Epithelial cell of esophagus (primary cell): Measurements from ENCODE around the gene SRRM5.
A peak's percentile ranks its signal among the peaks of the same experiment; 100 is the strongest.

ENCODE experiments used
- DNase-seq: peaks from one replicate; pipeline ENCODE4 v3.0.0; 2010; ENCODE audit warnings: low read depth
- H3K4me3 ChIP-seq: 2 replicates; pipeline ENCODE4 v1.5.1; 2011; ENCODE audit warnings: mild to moderate bottlenecking, low read length, control low read depth
- CTCF ChIP-seq: IDR thresholded peaks from 2 replicates; pipeline ENCODE4 v1.5.1; 2011; ENCODE audit warnings: low read depth, mild to moderate bottlenecking, low read length, control low read depth, inconsistent platforms; ENCODE audit not compliant: insufficient read depth; ENCODE audit errors: missing control alignments

SRRM5 gene

DNA sequence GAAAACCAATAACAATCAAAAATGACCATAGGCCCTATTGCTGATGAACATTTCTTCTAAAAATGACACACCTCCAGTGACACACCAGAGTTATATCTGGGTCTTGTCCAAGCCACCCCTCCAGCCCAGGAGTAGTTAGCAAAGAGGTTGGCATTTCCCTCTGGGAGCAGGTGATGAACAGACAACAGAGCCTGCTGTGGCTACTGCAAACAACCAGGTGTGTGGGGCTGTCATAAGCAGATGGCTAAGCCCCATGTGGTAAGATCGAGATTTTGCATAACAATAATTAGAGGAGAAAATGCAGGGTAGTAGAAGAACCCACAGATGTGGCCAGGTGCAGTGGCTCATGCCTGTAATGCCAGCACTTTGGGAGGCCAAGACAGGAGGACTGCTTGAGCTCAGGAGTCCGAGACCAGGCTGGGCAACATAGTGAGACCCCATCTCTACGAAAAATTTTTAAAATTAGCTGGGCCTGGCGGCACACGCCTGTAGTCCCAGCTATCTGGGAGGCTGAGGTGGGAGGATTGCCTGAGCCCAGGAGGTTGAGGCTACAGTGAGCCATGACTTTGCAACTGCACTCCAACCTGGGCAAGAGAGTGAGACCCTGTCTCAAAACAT lies 41.6 kb upstream of the SRRM5 start:
- TF ChIP-seq CTCF, result no peak
- no peak overlapping the region for H3K4me3 ChIP-seq
- peak; percentile 82 for DNase-seq

DNA sequence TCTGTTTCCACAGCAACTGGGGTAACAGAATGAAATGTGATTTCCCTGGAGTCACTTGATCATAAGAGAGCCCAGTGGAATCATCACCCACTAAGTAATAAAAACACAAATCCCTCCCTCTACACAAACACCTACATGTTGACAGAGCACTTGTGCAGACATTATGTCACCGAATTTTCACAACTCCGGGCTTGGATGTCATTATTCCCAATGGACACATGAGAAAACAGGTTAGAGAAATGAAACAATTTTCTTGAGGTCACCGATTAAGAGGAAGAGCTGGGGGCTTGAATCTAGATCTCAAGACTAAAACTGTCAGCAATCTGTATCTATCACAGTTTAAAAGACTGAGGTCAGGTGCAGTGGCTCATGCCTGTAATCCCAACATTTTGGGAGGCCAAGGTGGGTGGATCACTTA lies 39.7 kb upstream of the SRRM5 start:
- no peak for TF ChIP-seq CTCF
- no peak for DNase-seq
- H3K4me3 ChIP-seq, result no peak overlapping the region

DNA sequence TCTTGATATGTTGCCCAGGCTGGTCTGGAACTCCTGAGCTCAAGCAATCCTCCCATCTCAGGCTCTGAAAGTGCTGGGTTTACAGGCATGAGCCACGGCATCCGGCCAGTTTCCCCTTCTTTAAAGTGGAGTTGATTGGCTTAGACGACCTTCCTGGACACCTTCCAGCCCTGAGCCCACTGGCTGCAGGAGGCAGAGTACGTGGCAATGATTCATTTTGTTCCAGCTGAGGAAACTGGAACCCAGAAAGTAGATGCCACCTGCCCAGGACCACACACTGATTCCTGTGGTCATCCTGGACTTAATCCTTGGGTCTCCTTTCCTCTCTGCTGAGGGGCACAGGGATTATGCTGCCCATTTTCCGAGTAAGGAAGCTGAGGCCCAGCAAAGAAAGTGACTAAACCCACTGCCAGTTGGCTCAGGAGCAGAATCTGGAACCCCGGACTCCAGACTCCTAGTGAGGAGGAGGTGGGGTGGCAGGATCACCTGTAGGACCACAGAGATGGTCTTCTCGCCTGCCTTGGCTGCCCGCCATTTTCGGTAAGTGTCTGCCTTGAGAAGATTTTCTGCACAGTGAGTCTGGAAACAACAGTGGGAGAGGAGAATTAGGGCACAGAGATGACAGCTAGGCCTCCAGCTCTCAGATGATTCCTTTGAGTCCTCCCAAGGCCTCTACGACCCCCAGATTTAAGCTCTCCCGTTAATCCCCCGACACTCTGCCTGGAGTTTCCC lies 37.3 kb upstream of the SRRM5 start:
- peak; percentile 32 for DNase-seq
- TF ChIP-seq CTCF, result no peak
- H3K4me3 ChIP-seq, result peak overlapping the region; percentile 98

GRCh38 chr19:43575156-43575950 lies 36.5 kb upstream of the SRRM5 start, which contains the start of the genes PINLYP and XRCC1:
PINLYP (plus strand) TSS chr19:43575801; CDS start chr19:43577192, 1,391 bp downstream.
XRCC1 (minus strand) TSS chr19:43575527; CDS start chr19:43575458, 69 bp downstream.
- no peak for TF ChIP-seq CTCF
- DNase-seq, result peak; percentile 99
- peak within 1 kb of the TSS; percentile 98 for H3K4me3 ChIP-seq

DNA sequence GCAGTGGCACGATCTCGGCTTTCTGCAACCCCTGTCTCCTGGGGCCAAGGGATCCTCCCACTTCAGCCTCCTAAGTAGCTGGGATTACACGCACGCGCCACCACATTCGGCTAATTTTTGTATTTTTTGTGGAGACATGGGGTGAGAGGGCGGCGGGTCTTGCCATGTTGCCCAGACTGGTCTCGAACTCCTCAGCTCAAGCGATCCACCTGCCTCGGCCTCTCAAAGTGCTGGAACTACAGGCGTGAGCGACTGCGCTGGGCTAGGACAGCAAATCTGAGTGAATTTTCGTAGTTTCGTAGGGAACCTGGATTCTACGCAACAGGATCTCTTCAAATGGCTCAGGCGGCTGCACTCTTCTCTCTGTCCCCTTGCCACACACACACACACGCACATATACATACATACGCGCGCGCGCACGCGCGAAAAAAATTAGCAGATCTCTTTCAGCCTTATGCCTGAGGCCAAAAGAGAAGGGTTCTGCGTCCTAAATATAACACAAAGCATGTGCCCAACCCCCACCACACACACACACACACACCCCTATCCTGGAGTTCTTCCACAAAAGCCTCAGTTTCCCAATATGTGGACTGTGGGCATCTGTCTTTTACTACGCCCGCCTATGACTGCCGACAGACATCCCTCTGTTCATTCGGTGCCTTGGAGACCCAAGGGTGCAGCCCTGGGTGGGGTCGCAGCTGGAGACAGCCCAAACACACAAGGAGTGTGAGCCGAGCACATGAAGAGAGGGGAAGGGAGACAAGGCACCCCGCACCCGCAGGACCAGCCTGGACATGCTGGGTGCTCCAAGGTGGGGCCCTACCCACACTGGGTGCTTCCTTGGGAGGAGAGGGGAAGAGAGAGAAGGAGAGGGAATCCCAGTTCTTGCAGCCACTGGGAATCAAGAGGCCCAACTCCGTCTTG lies 35.7 kb upstream of the SRRM5 start:
- H3K4me3 ChIP-seq, result peak overlapping the region; percentile 49
- DNase-seq, result peak; percentile 42
- TF ChIP-seq CTCF, result no peak

DNA sequence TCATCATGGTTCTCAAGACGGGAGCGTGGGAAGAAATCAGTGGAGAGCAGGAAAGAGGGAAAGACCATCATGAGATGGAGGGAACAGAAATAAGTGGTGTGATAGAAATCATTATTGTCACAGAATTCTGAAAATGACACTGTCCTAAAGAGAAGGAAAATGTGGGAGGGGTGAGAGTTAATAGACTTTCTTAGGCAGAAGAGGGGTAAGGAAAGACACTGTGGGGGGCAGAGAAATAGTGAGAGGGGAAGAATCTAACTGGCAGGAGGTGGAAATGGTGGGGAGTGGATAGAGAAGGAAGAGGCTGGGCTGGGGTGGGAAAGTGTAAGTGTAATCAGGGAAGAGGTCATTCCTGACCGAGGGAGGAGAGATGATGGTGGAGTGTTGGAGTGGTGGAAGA lies 33.1 kb upstream of the SRRM5 start:
- DNase-seq, result no peak
- no peak overlapping the region for H3K4me3 ChIP-seq
- TF ChIP-seq CTCF, result no peak
